Omental fat pad (tissue), 4 donors: ENCODE results near the gene RNF14. TPM values are rescaled to one million over a fixed set of nuclear protein-coding genes. Genes with fewer than 3 reads are reported as not detected.

Source experiments
- ATAC-seq: fragments of 150-250 bp; one replicate; pipeline ENCODE4 v1.9.1; 2016; ENCODE audit warnings: mild to moderate bottlenecking, moderate library complexity; ENCODE audit not compliant: low FRiP score
- DNase-seq: peaks from one replicate; pipeline ENCODE4 v3.0.0-alpha.2; 2019; ENCODE audit warnings: low spot score
- total RNA-seq, 4 donors: library from RNA; depleted of rRNA; stranded (reverse); fragments of >200 nt; gene quantifications; one replicate each; pipeline ENCODE4 v1.1.0, GENCODE V29; 2016
- TF ChIP-seq, protein P1 (sequence below), 3 donors: fragments of 450-650 bp; IDR thresholded peaks; one replicate each; pipeline ENCODE4 v1.5.1; 2016 to 2017; ENCODE audit warnings: antibody characterized with exemption in 3 of 3, mild to moderate bottlenecking in 3 of 3, moderate library complexity in 2 of 3

Gene RNF14
- total RNA-seq, 4 donors from 2014 or later = 47.3 to 107 (median 66.7) TPM

DNA sequence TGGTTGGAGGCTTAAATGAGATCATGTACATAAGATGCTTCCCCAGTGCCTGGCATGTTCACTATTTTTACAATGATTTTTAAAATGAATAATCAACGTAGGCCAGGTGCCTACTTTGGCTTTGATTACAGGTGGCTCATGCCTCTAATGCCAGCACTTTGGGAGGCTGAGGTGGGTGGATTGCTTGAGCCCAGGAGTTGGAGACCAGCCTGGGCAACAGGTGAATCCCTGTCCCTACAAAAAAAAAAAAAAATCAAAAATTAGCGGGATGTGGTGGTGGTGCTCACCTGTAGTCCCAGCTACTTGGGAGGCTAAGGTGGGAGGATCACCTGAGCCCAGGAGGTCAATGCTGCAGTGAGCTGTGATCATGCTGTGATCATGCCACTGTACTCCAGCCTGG is 20.1 kb upstream of the RNF14 start:
- TF ChIP-seq, protein P1, sequence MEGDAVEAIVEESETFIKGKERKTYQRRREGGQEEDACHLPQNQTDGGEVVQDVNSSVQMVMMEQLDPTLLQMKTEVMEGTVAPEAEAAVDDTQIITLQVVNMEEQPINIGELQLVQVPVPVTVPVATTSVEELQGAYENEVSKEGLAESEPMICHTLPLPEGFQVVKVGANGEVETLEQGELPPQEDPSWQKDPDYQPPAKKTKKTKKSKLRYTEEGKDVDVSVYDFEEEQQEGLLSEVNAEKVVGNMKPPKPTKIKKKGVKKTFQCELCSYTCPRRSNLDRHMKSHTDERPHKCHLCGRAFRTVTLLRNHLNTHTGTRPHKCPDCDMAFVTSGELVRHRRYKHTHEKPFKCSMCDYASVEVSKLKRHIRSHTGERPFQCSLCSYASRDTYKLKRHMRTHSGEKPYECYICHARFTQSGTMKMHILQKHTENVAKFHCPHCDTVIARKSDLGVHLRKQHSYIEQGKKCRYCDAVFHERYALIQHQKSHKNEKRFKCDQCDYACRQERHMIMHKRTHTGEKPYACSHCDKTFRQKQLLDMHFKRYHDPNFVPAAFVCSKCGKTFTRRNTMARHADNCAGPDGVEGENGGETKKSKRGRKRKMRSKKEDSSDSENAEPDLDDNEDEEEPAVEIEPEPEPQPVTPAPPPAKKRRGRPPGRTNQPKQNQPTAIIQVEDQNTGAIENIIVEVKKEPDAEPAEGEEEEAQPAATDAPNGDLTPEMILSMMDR (IDR thresholded peaks at IDR 0.05) = no peak
- DNase-seq (no peak), ATAC-seq (no peak)

DNA sequence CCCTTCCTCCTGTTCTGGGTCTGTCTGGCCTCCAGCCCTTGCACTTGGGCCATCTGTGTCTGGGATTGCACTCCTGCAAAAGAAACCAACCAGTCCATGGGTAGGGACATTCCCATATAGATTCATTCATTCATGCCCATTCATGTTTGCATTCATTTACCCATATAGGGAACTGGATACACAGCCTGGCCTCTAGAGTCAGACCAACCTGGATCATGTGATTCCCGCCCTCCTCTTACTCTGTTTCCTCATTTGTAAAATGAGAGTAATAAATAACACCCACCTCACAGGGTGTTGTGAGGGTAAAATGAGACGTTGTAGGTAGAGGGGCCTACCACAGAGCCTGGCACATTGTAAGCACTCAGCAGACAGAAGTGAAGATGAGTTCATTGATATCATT is 19.4 kb upstream of the RNF14 start:
- ATAC-seq = no peak
- TF ChIP-seq, protein P1 (IDR thresholded peaks at IDR 0.05) = no peak
- no peak for DNase-seq

DNA sequence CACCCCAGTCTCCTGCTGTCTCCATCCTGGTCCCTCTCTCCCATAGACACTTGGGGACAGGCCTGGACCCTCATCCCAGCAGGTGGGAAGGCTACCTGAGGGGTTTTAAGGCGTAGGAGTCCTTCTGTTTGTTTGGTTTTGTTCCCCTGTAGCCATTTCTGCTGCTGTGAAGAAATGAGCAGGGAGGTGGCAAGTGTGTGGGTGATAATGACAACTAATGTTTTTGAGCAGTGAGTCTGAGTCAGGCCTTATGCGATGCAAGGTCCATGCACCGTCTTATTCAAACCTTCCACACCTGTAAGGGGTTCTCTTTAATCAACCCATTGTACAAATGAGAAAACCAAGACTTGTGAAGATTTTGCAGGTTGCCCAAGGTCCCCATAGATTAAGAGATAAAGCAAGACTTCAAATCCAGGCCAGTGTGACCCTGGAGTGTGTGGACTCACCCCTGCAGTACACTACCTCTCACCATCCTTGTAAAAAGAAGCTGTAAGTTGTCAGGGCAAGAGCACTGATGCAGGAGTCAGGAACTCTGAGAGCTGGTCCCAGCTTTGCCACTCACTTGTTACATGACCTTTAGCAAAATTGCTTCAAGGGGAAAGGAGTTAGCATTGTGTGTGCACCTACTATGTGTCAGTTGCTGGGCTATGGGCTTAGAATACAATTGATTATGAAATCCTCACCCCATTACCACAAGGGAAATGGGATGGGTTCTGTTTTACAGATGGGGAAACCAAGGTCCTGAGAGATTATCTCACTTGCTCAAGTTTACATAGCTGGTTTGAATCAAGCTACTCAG is 18.5 kb upstream of the RNF14 start:
- ATAC-seq = no peak
- TF ChIP-seq, protein P1 (IDR thresholded peaks at IDR 0.05) = no peak
- no peak for DNase-seq

DNA sequence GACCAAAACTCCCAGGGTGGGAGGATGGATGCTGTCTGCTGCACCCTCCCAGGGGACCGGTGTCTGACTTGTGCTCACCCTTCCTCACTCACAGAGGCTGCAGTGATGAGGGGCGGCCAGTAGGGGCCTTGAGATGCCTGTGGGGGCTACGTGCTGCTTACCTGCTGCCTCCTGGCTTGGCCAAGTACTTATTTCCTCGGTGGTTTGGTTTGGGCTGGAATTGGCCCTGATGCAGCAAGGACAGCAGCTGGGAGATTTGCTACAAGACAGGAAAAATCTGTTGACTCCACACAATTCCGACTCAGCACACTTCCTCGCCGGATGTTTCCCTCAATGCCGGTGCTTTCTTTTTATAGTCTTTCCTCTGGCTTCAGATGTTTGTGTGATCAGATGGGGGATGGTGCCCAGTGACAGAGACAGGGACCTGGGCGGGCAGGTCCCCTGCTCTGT is 17.5 kb upstream of the RNF14 start:
- no peak for ATAC-seq
- TF ChIP-seq, protein P1 (IDR thresholded peaks at IDR 0.05) = no peak
- no peak for DNase-seq

DNA sequence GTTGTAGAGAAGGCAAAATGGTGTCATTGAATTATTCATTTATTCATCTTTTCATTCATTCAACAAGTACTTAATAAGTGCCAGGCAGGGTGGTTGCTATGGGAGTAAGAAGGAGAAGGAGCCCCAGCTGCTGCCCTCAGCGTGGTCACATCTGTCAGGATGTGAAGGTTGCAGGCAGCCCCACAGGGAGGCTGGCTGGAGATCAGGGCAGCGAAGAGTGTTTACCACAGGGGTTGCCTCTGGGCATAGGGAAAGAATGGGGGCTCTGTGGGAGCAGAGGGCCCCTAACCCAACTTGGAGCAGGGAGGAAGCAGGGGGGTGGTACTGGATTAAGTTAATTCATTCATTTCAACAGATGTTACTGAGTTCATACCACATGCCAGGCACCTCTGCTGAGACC is 16.9 kb upstream of the RNF14 start:
- TF ChIP-seq, protein P1 (IDR thresholded peaks at IDR 0.05) = no peak
- DNase-seq = no peak
- no peak for ATAC-seq

DNA sequence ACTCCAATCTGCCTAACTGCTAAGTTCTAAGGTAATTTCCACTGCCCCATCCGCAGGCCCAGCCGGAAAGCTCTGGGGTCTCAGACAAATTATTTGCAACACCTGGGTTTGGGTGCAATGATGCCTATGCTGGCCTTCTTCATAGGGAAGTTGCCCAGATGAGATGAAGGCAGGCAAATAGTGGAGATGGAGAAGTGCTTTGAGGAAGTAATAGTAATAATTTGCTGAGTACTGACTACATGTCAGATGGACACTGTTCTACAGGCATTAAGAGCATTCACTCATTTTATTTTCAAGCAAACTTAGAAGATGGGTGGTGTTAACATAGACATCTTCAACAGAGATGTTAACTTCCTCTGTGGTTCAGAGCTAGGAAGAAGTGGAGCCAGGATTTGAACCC is 14.7 kb upstream of the RNF14 start:
- TF ChIP-seq, protein P1 (IDR thresholded peaks at IDR 0.05) = no peak
- no peak for DNase-seq
- no peak for ATAC-seq

DNA sequence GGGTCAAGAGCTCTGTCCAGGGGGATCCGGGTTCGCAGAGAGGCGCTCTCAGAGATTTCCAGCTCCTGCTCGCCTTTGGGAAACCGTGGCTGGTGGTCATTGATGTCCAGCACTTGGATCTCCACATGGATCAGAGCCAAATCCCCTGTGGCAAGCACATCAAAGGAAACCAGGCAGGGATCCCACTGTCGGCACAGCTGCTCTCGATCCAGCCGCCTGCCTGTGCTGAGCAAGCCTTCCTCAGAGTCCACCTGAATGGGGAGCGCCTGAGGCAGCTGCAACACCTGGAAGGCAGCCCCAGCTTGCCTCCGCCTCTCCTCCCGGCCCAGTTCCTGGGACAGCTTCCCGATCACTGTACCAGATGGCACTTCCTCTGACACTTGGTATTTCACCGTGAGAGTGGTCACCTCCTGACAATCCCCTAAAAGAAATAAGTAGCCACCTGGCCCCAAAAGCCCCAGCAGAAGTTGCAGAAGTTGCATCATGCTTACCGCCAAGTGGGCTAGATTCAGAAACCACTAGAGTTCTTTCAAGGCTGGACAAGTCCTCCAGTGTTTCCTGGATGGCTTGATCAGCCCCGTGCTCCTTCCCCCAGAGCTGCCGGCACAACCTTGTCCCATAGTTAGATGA is 11.4 kb upstream of the RNF14 start:
- DNase-seq (no peak), ATAC-seq (no peak)
- TF ChIP-seq, protein P1 (IDR thresholded peaks at IDR 0.05) = no peak
